Activated CD8-positive, alpha-beta memory T cell treated with anti-CD3 and anti-CD28 coated beads for 4 hours (primary cell): ENCODE data around the gene ZNF691.
"Not testable (repeated sequence)": the region's sequence is repeated elsewhere in the genome, so short reads cannot be mapped to it uniquely, and the experiment has no call there.

Experiments used
- DNase-seq, 2 donors: peaks; one replicate each; pipeline ENCODE4 v3.0.0-alpha.2; 2020; ENCODE audit warnings: low read depth in 2 of 2

Gene ZNF691

GRCh38 chr1:42859366-42859765 is 13.0 kb downstream of the ZNF691 start:
- not testable (repeated sequence) for DNase-seq

- no peak for DNase-seq
These were observed 14.1 kb downstream of the ZNF691 start for GRCh38 chr1:42860339-42861013.

DNA sequence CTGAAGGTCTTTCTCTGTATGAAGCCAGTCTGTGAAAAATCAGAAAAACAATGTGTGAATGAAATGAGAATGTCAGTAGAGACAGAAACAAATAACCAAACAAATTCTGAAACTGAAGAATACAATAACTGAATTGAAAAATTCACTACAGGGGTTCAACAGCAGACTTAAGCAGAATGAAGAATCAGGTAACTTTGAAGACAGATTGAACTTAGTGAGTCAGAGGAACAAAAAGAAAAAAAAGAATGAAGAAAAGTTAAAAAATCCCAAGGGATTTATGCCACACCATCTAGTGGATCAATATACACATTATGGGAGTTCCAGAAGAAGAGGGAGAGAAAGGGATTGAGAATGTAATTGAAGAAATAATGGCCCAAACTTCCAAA is 14.6 kb downstream of the ZNF691 start:
- no peak for DNase-seq

DNA sequence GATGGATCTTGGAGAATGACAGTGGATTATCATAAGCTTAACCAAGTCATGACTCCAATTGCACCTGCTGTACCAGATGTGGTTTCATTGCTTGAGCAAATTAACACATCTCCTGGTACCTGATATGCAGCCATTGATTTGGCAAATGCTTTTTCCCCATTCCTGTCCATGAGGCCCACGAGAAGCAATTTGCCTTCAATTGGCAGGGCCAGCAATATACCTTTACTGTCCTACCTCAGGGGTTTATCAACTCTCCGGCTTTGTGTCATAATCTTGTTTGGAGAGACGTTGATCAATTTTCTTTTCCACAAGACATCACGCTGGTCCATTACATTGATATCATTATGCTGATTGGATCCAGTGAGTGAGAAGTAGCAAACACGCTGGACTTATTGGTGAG is 20.1 kb downstream of the ZNF691 start:
- no peak for DNase-seq

GRCh38 chr1:42868466-42868865 is 22.1 kb downstream of the ZNF691 start:
- DNase-seq: not testable (repeated sequence)

- DNase-seq: not testable (repeated sequence)
These were observed 22.8 kb downstream of the ZNF691 start for GRCh38 chr1:42869254-42869653.

DNA sequence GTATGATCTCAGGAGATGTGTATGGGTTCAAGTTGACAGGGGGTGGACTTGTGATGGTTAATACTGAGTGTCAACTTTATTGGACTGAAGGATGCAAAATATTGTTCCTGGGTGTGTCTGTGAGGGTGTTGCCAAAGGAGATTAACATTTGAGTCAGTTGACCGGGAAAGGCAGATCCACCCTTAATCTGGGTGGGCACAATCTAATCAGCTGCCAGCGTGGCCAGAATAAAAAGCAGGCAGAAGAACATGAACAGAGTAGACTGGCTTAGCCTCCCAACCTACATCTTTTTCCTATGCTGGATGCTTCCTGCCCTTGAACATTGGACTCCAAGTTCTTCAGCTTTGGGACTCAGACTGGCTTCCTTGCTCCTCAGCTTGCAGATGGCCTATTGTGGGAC is 23.3 kb downstream of the ZNF691 start:
- DNase-seq: not testable (repeated sequence)

- not testable (repeated sequence) for DNase-seq
These were observed 26.7 kb downstream of the ZNF691 start for GRCh38 chr1:42873108-42873507.

GRCh38 chr1:42873670-42874069 is 27.3 kb downstream of the ZNF691 start:
- no peak for DNase-seq

DNA sequence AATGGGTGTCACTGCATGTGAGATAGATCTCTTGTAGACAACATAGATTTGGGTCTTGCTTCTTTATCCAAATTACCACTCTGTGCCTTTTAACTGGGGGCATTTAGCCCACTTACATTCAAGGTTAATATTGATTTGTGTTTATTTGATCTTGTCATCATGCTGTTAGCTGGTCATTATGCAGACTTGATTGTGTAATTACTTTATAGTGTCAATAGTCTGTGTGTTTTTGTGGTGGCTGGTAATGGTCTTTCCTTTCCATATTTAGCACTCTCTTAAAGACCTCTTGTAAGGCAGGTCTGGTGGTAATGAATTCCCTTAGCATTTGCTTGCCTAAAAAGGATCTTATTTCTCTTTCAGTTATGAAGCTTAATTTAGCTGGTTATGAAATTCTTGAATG is 29.6 kb downstream of the ZNF691 start:
- DNase-seq: no peak

GRCh38 chr1:42877380-42877779 is 31.0 kb downstream of the ZNF691 start:
- no peak for DNase-seq

GRCh38 chr1:42880384-42880783 is 34.0 kb downstream of the ZNF691 start:
- no peak for DNase-seq

GRCh38 chr1:42886046-42886739 is 39.8 kb downstream of the ZNF691 start:
- DNase-seq: no peak

GRCh38 chr1:42886800-42887199 is 40.4 kb downstream of the ZNF691 start:
- no peak for DNase-seq

GRCh38 chr1:42887366-42887765 is 41.0 kb downstream of the ZNF691 start:
- no peak for DNase-seq

GRCh38 chr1:42888013-42888633 is 41.7 kb downstream of the ZNF691 start:
- DNase-seq: no peak

DNA sequence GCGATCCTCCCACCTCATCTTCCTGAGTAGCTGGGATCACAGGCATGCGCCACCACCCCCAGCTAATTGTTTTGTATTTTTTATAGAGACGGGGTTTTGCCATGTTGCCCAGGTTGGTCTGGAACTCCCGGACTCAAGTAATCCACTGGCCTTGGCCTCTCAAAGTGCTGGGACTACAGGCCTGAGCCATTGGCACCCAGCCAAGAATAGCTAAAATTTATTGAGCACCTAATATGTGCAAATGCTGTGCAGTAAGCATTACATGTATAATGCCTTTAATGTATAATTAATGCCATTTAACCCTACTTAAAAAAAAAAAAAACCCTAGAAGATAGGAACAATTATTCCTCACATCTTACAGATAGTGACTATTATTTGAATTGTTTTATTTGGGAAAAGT is 42.9 kb downstream of the ZNF691 start:
- no peak for DNase-seq

DNA sequence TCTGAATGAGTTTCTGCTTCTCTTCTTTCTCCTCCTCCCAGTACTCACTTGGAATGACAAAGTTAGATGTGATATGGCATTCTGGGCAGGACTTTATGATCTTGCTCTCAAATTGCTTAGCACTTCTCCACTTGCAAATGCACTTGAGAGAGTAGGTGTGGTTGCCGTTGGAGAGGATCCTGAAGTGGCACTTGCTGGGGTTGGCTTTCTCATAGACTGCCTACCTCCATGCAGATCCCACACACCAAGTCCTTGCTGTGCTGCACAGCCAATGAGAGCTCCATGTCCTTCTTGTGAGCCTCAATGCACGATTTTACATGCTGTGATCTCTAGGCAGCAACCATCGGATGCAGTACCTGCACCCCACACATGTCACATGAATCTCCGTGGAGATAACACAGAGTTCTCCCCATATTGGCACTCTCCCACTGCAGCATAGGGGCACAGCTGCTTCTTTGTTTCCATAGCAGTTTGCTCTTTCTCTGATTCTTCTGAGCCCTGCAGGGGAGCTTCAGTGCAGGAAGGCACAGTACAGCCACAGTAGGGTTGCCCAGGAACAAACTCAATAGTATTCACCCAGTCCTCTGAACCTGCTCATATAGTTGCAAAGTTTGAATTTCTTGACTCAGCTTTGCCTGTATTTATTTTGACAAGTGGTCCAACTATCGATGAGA is 45.2 kb downstream of the ZNF691 start:
- no peak for DNase-seq

- DNase-seq: not testable (repeated sequence)
These were observed 53.5 kb downstream of the ZNF691 start for GRCh38 chr1:42899960-42900359.
